NCI-H1417 treated with DMSO at 0.1 percent for 48 hours (cell line): ENCODE measurements around the gene FAM193A.
"Not testable (repeated sequence)": the region's sequence is repeated elsewhere in the genome, so short reads cannot be mapped to it uniquely, and the experiment has no call there.

Experiments
- DNase-seq: peaks from one replicate; lab custom pipeline; 2025; lab: John Stamatoyannopoulos, UW

FAM193A gene

DNA sequence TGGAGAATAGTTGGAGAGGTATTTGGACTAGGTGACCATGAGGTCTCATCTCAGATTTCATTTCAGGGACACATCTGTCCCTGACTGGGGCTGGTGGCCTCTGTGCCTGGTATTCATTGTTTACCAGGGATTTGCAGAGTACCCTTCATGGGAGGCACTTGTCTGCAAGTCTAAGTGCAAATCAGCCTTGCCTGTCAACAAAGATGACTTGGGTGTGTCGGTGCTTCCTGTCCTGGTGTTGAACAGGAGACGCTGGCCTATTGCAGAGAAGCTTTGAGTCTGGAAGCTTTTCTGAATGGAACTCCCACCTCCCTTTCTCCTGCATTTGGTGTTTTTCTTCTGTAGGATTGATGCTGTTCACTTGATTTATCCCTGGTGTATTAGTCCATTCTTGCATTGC, 115.6 kb downstream of the FAM193A start:
- DNase-seq: no peak

DNA sequence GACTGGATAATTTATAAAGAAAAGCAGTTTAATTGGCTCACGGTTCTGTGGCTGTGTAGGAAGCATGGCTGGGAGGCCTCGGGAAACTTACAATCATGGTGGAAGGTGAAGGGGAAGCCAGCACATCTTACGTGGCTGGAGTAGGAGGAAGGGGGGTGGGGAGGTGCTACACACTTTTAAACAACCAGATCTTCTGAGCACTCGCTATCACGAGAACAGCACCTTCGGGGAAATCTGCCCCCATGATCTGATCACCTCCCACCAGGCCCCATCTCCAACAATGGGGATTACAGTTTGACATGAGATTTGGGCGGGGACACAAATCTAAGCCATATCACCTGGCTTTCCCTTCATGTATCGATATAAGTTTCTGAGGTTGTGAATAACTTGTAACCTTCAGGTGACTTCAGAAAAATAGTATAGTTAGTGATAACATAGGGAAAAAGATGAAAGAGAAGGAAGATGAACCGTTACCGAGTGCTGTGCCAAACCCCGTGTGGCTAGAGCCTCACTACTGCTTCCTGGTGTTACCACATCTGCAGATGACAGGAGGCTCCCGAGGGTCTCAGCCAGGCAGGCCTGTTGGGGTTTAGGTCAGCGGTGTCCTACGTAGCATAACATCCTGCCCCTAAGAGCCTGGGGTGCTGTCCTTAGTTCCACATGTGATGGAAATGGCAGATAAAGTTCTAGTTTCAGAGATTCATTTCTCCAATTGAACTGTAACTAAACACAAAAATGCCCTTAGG, 116.1 kb downstream of the FAM193A start:
- DNase-seq: no peak

DNA sequence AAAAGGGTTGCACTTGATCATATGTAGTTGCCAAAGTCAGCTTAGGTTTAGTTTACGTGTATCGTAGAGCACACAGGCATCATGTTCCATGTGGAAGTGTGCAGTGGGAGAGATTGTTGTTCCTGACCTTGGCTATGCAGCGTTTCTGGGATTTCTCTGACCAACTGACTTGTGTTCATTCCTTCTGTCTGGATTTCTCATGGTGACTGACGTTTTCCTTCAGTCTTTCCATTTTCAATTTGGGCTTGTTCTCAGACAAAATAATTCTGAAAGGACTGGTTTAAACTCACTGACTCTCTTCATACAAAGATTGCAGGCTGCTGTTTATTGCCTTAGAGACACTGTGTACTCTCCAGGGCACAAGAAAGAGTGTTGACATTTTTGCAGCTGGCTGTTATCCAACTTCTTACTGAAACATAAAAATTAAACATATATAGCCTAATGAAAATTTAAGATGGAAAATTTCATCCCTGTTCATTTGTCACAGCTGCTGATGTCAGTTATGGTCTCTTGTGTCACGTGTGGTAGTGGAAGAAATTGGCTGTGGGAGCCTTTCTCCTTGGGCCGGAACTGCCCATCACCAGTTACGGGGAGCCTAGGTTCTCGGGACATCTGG, 124.3 kb downstream of the FAM193A start:
- DNase-seq: no peak

DNA sequence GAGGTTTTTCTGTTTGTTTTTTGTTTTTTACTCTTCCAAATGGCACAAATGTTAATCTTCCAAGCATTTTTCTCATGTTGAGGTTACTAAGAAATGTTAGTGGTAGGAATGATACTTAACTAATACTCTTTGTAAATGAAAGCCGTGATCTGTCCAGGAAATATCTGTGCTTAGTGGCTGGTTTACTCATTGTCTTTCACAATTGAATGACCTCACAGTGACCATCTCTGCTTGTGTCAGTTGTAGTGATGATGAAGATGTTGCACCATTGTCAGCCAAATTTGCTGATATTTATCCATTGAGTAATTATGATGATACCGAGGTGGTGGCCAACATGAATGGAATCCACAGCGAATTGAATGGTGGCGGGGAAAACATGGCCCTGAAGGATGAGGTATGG, 126.2 kb downstream of the FAM193A start:
- no peak for DNase-seq

DNA sequence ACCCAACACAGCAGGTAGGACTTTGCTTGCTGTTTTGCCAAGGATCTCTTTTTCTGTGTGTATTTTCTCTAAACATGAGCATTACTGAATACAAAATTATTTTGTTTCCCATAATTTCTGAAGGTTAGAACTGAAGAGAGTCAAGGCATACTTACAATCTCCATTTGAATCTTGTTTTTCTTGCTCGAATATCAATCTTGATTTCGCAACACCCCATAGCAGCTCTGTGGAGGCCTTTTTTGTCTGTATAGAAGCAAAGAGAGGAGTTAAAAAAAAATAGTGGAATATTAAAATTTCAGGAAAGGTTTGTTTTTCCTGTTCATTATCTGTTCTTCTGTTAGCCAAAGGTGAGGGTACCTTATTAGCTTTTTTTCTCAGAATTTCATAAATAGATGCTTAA, 126.8 kb downstream of the FAM193A start:
- no peak for DNase-seq

DNA sequence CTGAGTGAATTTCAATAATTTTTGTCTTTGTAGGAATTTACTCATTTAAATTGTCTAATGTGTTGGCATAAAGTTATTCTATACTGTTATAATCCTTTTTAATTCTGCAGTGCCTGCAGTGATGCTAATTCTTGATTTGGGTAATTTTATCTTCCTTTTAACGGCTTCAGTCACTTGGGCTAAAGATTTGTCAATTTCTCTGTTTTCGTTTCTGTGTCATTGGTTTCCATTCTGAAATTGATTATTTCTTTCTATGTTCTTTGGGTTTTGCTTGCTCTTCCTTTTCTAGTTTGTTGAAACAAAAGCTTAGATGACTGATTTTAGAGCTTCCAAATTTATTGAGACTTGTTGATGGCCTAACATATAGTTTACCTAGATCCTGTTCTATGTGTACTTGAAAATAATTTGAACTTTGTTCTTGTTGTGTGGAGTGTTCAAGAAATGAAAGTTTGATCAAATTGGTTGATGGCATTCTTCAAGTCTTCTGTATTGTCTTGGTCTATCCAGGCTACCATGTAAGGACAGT, 130.3 kb downstream of the FAM193A start:
- no peak for DNase-seq

DNA sequence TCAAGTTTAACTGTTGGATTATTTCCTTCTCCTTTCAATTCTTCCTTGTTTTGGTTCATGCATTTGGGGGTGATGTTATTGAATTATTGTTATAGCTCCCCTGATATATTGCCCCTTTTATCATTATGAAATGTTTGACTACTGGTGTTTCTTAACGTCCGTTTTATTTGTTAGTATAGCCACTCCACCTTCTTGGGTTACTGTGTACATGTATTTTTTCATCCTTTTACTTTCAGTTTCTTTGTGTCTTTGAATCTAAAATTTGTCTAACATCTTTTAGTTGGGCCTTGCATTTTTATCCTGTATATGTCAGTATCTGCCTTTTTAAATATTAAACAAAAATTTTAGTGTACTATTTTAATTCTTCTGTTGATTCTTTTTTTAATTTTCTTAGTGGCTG, 131.0 kb downstream of the FAM193A start:
- no peak for DNase-seq

DNA sequence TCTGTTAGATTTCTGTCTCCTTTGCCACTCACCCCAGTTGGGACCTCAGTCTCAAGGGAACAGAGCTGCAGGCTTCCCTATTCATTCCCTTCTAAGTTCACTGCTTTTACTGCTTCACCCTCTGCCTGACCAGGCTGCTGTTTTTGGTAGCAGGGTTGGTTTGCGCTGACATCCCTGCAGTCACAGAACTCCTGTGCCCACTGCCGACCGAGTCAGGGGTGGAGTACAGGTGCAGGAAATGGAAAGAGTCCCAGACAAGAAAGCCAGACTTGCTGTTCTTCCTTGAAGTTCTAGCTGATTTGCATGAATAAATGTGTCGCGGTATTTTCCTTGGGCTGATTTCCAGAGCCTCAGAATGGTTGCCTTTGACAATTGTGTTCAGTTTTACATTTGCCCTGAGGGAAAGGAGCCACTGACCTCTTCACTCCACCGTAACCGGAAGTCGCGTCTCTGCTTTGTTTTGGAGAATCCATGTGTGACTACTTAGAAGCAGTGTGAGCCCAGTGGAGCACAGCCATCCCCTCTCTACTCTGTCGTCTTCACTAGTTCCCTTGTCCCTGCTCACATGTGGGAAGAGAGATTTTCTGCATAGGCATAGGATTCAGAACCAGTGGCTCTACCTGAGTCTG, 134.9 kb downstream of the FAM193A start:
- DNase-seq: no peak

DNA sequence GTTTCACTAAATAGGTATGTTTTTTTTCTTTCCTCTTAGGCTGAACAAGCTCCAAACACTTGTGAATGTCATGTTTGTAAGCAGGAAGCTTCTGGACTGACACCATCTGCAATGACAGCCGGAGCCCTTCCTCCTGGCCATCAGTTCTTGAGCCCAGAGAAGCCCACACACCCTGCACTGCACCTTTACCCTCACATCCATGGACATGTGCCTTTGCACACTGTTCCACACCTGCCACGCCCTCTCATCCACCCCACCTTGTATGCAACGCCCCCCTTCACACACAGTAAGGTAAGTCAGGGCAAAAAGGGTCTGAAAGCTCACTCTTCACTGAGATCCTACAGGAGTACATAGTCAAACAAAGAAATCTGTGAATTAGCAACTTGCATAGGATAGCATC, 135.6 kb downstream of the FAM193A start:
- DNase-seq: no peak

DNA sequence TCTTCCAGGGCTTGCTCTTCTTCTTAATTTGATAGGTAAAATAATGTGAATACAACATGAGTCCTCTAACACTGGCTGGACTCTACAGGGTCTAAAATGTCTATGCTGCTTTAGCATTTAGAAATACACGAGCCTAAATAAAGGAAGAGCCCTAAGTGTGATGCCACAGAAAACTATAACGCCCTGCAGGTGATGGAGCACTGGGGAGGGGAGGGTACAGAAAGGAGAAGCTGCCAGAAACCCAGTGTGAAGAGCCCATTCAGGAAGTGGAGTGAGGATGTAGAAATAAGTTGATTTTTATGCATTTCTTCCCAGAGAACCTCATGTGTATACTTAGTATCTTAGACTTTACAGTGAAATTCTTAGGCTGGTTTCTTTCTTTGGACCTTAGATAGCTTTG, 136.3 kb downstream of the FAM193A start:
- no peak for DNase-seq

DNA sequence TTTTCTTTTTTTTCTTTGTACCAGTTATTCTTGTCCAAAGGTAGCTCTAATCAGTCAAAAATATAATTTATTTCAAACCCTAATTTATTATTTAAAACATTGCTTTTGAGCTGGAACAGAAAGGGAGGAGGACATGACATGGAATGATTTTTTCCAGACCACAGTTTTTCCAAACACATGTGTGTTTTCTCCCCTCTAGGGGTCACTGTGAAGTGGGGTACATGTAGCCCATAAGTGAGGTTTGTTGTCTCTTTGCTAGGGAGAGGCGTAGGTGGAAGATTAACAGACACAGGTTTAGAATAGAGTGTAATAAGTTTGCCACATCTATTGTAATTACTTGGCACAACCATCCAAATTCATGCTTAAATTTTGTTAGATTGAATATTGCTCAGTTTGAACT, 136.7 kb downstream of the FAM193A start:
- no peak for DNase-seq

DNA sequence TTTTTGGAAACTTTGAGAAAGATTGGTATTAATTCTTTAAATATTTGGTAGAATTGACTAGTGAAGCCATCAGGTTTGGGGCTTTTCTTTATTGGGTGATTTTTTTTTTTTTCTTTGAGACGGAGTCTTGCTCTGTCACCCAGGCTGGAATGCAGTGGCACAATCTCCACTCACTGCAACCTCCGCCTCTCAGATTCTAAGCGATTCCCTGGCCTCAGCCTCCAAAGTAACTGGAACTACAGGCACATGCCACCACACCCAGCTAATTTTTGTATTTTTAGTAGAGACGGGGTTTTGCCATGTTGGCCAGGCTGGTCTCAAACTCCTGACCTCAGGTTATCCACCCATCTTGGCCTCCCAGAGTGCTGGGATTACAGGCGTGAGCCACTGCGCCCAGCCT, 143.3 kb downstream of the FAM193A start:
- not testable (repeated sequence) for DNase-seq

DNA sequence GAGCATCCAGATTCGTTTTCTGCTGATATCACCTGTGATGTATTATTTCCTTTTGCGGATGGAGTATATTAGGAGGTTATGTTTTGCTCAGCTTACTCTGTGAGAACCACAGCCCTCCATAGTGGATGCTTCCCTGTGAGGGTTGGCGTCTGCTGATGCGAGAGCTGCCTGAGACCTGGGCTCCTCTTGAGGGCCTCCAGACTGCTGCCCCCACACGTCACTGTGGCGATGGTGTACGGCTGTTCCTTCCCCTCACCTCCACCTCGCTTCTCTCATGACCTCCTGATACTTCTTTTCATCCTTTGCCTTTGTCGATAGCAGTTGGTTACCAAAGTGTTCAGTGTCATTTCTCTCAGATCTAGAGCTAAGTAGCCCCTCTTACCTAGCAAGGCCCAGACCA, 148.0 kb downstream of the FAM193A start:
- no peak for DNase-seq

DNA sequence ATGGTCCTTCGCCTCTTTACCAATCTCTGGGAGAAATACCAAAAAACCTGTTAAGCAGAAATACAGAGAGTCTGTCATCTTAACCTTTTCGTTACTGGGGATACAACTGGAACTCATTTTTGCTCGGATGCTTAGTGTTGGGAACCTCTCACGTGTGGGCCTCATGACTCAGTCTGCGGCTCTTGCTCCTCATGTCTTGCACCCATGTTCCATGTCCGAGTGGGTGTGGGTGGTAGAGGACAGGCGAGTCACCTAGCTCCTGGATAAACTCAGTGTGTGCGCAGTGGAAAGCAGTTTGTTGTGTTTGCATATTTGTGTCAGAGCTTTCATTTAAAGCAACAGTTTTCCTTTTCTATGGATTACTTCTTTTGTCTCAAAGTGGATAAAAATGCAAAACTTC, 149.1 kb downstream of the FAM193A start:
- DNase-seq: no peak

DNA sequence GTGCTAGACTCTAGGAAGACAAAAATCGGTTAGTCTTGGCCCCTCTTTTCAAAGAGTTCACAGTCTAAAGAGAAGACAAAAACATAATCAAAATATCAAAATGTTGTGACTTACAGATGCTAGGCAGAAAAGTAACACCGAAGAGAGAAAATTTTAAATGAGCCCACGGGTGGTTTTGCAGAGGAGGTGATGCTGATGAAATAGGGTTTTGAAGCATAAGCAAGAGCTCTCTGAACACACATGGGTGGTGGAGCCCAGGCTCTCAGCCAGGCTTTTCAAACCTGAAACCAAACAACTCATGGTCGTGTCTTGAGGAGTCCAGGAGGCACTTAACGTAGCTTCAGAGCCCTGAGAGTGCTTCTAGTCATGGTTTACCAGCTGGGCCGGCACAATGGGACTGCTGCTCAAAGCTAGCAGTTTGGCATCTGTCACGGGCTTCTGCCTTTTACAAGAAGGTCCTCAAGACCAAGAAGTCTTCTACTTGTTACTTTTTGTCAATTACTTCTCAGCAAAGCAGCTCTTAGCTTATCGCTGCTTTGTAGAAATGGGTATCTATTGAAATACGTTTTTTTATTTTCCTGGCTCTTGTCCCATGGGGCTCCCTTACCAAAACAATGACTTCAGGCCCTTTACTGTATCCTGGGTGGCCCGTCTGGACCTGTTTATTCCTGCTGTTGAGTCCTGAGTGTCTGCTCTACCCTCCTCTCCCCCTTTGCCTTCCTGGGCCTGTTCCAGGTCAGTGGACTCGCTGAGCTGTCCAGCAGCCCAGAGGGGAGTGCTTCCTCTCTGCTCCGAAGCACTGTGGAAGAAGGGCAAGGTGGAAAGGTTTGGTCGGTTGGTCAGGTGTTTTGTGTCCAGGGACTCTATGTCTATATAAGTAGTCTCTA, 150.2 kb downstream of the FAM193A start:
- DNase-seq: no peak

DNA sequence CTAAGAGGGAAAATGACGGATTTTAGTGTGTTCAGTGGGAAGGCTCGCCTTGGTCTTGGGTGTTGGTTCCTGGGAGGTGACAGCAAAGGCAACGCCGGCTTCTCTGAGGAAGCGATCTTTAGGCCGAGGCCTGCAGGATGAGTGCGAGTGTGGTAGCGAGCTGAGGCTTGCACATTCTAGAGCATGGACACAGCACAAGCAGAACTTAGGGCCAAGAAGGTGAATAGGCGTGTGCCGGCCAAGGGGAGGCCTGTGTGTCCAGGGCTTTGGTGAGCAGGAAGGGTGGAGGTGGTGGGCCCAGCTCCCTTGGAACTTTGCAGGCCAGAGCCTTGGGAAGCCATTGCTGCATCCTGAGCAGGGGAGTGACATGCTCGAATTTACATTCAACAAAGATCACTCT, 151.8 kb downstream of the FAM193A start:
- no peak for DNase-seq

DNA sequence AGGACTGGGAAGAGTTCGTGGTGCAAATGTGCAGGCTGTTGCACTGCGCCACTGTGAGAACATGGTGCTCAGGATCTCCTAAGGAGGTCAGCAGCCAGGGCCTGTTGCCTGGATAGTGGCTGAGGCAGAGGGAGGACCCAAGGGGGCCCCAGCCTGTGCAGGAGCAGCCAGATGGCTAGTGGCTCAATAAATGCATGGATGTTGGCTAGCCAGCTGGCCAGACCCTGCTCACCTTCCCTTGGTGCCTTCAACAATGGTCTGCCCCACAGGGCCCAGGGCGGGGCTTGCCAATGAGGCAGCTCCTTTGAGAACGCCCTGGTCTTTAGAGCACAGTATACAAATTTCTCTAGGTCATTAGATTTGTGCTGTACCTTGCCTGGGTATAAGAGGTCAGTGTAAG, 152.2 kb downstream of the FAM193A start:
- DNase-seq: no peak

DNA sequence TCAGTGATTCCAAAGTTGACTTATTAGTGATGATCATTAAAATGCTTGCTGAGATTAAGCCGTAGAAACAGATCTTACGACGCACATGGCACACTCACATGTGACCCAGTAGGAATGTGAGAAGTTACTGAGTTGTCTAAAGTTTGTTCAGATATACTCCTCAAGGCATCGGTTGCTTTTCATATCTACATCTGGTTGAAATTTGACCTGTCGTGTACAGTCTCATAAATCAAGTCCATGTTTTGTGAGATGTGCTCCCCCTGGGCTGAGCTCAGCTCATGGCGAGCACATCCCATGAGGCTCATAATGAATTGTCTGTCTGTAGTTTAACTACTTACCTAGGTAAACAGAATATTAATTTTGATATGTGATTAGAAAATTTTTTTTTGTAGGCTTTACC, 152.7 kb downstream of the FAM193A start:
- DNase-seq: no peak

DNA sequence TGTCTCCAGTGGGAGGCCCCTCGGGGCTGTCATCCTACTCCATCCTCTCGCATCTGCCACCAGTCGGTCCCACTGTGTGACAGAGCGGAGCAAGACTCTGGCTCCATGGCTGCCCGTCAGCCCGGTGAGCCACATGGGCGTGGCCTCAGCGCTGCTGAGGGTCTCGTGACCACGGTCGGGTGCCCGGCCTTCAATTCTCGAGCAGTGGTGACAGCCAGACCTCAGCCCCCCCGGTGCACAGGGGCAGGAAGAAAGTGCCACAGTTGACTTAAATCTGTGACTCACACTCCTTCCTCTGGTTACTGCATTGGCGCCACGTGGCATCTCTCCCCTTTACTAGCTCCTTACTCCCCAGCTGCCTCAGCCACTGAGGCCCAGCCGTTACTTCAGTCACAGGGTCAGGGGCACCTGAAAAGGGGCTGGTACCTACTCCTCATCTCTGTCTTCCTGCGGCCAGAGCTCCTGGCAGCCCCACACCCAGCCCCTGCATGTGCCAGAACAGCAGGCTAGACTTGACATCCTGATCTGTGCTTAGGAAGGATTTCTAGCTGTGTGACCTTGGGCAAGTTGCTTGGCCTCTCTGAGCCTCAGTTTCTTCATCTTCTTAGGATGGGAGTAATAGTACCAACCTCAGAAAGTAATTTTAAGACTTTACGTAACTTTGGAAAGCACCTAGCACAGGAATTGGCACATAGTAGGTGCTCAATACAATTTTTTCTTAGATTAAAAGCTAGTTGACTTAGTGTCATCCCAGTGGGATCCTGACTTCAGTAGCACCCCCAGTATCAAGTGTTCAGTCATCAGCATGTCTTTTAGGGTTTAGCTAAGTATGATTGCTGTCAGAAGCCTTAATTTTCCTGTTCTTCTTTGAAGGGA, 153.6 kb downstream of the FAM193A start:
- DNase-seq: no peak

DNA sequence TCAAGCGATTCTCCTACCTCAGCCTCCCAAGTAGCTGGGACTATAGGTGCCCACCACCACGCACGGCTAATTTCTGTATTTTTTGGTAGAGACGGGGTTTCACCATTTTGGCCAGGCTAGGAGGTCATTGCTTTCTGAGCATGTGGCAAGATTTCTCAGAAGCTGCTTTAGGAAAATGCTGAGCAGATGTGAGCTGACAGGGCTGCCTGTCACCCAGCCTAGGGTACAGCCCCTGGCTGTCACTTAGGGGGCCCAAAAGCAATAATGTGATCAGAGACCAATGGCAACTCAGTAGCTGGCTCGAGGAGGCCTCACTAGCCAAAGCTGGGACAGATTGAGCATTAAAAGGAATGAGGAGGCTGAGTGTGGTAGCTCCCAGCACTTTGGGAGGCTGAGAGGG, 154.9 kb downstream of the FAM193A start:
- DNase-seq: no peak

DNA sequence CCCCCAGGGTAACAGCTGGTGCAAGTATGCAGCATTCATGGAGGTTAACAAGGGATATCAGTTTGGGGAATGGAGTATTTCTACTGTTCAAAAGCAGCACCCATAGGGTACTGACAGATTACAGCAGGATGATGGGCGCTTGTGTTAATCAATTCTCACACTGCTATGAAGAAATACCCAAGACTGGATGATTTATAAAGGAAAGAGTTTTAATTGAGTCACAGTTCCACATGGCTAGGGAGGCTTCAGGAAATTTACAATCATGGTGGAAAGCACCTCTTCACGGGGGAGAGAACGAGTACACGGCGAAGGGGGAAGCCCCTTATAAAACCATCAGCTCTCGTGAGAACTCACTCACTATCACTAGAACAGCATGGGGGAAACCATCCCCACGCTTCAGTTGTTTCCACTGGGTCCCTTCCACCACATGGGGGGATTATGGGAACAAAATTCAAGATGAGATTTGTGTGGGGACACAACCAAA, 155.5 kb downstream of the FAM193A start:
- no peak for DNase-seq
